ENCODE measurements around the gene GPC3. TPM values are rescaled to one million over a fixed set of nuclear protein-coding genes. Genes with fewer than 3 reads are reported as not detected.

Gene GPC3
- total RNA-seq, 1 donor, result not detected

- no peak overlapping the region for H3K4me3 ChIP-seq (ENCODE audit: low read depth, low read length)
- no peak for DNase-seq (ENCODE audit: low read depth)
- TF ChIP-seq CTCF (IDR thresholded peaks at IDR 0.05; ENCODE audit: insufficient read depth, low read depth, low read length), result no peak
Observed at GRCh38 chrX:133685822-133686221, 299.6 kb downstream of the GPC3 start.

GRCh38 chrX:133681897-133682296 lies 303.5 kb downstream of the GPC3 start:
- DNase-seq (ENCODE audit: low read depth), result no peak
- TF ChIP-seq CTCF (IDR thresholded peaks at IDR 0.05; ENCODE audit: insufficient read depth, low read depth, low read length), result no peak
- H3K4me3 ChIP-seq (ENCODE audit: low read depth, low read length), result no peak overlapping the region

- no peak overlapping the region for H3K4me3 ChIP-seq (ENCODE audit: low read depth, low read length)
- DNase-seq (ENCODE audit: low read depth), result no peak
- TF ChIP-seq CTCF (IDR thresholded peaks at IDR 0.05; ENCODE audit: insufficient read depth, low read depth, low read length), result no peak
Observed at GRCh38 chrX:133681421-133681820, 304.0 kb downstream of the GPC3 start.

- DNase-seq (ENCODE audit: low read depth), result no peak
- H3K4me3 ChIP-seq (ENCODE audit: low read depth, low read length), result no peak overlapping the region
- TF ChIP-seq CTCF (IDR thresholded peaks at IDR 0.05; ENCODE audit: insufficient read depth, low read depth, low read length), result no peak
Observed at GRCh38 chrX:133677123-133678063, 308.0 kb downstream of the GPC3 start.

- H3K4me3 ChIP-seq (ENCODE audit: low read depth, low read length), result no peak overlapping the region
- no peak for DNase-seq (ENCODE audit: low read depth)
- no peak for TF ChIP-seq CTCF (IDR thresholded peaks at IDR 0.05; ENCODE audit: insufficient read depth, low read depth, low read length)
Observed at GRCh38 chrX:133676344-133677122, 308.9 kb downstream of the GPC3 start.

GRCh38 chrX:133674726-133675470 lies 310.5 kb downstream of the GPC3 start:
- no peak for DNase-seq (ENCODE audit: low read depth)
- no peak for TF ChIP-seq CTCF (IDR thresholded peaks at IDR 0.05; ENCODE audit: insufficient read depth, low read depth, low read length)
- H3K4me3 ChIP-seq (ENCODE audit: low read depth, low read length), result no peak overlapping the region
